ENCODE results near the gene CDKN2B.

- no peak for TF ChIP-seq CTCF (IDR thresholded peaks at IDR 0.05)
- no peak for TF ChIP-seq POLR2A (IDR thresholded peaks at IDR 0.05)
Measured at GRCh38 chr9:22031655-22032411, 22.7 kb upstream of the CDKN2B start.
